NB4 (cell line): ENCODE data around the gene TEX22.

Experiments used
- CTCF ChIP-seq: IDR thresholded peaks from one replicate; pipeline ENCODE4 v1.5.1; 2012; ENCODE audit warnings: low read depth, low read length
- MYC ChIP-seq: IDR thresholded peaks from 2 replicates; pipeline ENCODE4 v1.6.1; 2011; ENCODE audit warnings: low read depth, low read length
- POLR2A ChIP-seq: IDR thresholded peaks from 2 replicates; pipeline ENCODE4 v1.6.1; 2011; ENCODE audit warnings: mild to moderate bottlenecking; ENCODE audit not compliant: insufficient read length; ENCODE audit errors: extremely low read depth
- TF ChIP-seq, protein P1 (sequence below): IDR thresholded peaks from 2 replicates; pipeline ENCODE4 v1.6.1; 2011; ENCODE audit warnings: low read depth, low read length

GRCh38 chr14:105384605-105385321 is 13.6 kb upstream of the TEX22 start:
- TF ChIP-seq CTCF (no peak), MYC (no peak), POLR2A (no peak)
- TF ChIP-seq, protein P1, sequence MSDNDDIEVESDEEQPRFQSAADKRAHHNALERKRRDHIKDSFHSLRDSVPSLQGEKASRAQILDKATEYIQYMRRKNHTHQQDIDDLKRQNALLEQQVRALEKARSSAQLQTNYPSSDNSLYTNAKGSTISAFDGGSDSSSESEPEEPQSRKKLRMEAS: no peak
